ENCODE data around the gene YOD1.

DNA sequence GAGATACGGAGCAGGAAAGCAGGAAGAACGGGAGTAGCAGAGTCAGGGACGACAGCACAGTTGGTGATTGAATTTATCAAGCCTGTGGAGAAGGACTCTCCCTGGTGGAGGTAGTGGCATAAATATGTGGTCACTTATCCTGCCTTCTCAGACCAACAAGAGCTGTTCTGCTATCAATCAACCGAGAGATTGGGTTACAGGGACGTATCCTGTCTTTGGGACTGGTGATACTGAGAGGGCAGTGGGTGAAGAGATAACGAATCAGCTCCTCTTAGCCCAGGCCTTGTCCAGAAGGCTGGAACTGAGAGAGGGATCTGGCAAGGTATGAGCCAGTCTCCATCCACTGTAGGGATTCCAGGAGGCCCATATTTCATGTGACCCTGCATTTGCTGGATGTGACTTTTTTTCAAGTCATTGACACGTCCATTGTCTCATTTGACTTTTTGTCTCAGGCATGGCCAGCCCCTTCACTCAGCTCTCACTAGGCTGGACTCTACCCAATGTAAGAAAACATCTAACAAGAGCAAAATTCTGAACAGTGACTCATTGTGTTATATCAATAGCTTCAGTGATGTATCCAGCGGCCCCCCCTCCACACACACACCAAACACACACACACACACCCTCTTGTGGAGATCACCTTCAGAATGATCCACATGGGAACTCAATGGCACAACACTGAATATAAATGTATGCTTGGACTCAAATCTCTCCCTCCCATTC is 29.7 kb downstream of the YOD1 start:
- TF ChIP-seq, protein P1, sequence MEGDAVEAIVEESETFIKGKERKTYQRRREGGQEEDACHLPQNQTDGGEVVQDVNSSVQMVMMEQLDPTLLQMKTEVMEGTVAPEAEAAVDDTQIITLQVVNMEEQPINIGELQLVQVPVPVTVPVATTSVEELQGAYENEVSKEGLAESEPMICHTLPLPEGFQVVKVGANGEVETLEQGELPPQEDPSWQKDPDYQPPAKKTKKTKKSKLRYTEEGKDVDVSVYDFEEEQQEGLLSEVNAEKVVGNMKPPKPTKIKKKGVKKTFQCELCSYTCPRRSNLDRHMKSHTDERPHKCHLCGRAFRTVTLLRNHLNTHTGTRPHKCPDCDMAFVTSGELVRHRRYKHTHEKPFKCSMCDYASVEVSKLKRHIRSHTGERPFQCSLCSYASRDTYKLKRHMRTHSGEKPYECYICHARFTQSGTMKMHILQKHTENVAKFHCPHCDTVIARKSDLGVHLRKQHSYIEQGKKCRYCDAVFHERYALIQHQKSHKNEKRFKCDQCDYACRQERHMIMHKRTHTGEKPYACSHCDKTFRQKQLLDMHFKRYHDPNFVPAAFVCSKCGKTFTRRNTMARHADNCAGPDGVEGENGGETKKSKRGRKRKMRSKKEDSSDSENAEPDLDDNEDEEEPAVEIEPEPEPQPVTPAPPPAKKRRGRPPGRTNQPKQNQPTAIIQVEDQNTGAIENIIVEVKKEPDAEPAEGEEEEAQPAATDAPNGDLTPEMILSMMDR (IDR thresholded peaks at IDR 0.05) = no peak
- TF ChIP-seq POLR2A (IDR thresholded peaks at IDR 0.05) = no peak

Data from thyroid gland (tissue), 4 donors.